OCI-LY7 (cell line): ENCODE results near the gene NPR1. TPM values are rescaled to one million over a fixed set of nuclear protein-coding genes. Genes with fewer than 3 reads are reported as not detected.

ENCODE experiments used
- BruUV-seq: library from RNA; stranded (reverse); fragments of 400-500 nt; replicated peaks from 2 replicates; lab custom pipeline; 2021; lab: Mats Ljungman, UMichigan
- CTCF ChIA-PET: fragments of 300-600 bp; sonication (Branson Sonifier 250); formaldehyde crosslinking; loops from one replicate; lab custom pipeline; 2022; ENCODE audit warnings: antibody characterized with exemption; ENCODE audit not compliant: unreplicated experiment; lab: Charles Lee
- POLR2A ChIA-PET: fragments of 300-600 bp; sonication (Branson Sonifier 250); formaldehyde crosslinking; loops from one replicate; lab custom pipeline; 2022; ENCODE audit warnings: antibody characterized with exemption; lab: Charles Lee
- DNase-seq: peaks from one replicate; pipeline ENCODE4 v3.0.0-alpha.2; 2015; ENCODE audit warnings: low spot score
- H2AFZ ChIP-seq: fragments of 200-600 bp; sonication (generic), shearing (Covaris generic); 2 replicates; pipeline ENCODE4 v1.6.1; 2014; ENCODE audit warnings: mild to moderate bottlenecking, antibody characterized with exemption, low read length, moderate library complexity
- H3K27ac ChIP-seq: fragments of 200-600 bp; sonication (generic); 2 replicates; pipeline ENCODE4 v1.5.1; 2014; ENCODE audit warnings: mixed run types, low read depth, mild to moderate bottlenecking, moderate library complexity, low read length, inconsistent platforms; ENCODE audit not compliant: poor library complexity, severe bottlenecking
- H3K36me3 ChIP-seq: fragments of 200-600 bp; sonication (generic); 2 replicates; pipeline ENCODE4 v1.6.1; 2014; ENCODE audit warnings: mild to moderate bottlenecking, antibody characterized with exemption, low read length, moderate library complexity, mixed read lengths; ENCODE audit not compliant: insufficient read depth
- H3K4me1 ChIP-seq: fragments of 200-600 bp; sonication (generic); 2 replicates; pipeline ENCODE4 v1.5.1; 2014; ENCODE audit warnings: mild to moderate bottlenecking, low read length; ENCODE audit not compliant: insufficient read depth, poor library complexity, severe bottlenecking
- H3K4me2 ChIP-seq: fragments of 200-600 bp; sonication (generic); 2 replicates; pipeline ENCODE4 v1.6.1; 2014; ENCODE audit warnings: mild to moderate bottlenecking, low read length
- H3K4me3 ChIP-seq: fragments of 200-600 bp; sonication (generic); 2 replicates; pipeline ENCODE4 v1.5.1; 2014; ENCODE audit warnings: mild to moderate bottlenecking, low read depth, low read length; ENCODE audit not compliant: poor library complexity, severe bottlenecking
- H3K79me2 ChIP-seq: fragments of 200-600 bp; sonication (generic); 2 replicates; pipeline ENCODE4 v1.6.1; 2016; ENCODE audit warnings: low read depth, mild to moderate bottlenecking, low read length, moderate library complexity, mixed read lengths; ENCODE audit not compliant: insufficient read depth
- H3K9me2 ChIP-seq: fragments of 200-600 bp; sonication (generic); 2 replicates; pipeline ENCODE4 v1.6.1; 2016; ENCODE audit warnings: mild to moderate bottlenecking, low read length, mixed read lengths; ENCODE audit not compliant: insufficient read depth
- H3K9me3 ChIP-seq: fragments of 200-600 bp; sonication (generic); 2 replicates; pipeline ENCODE4 v1.6.1; 2014; ENCODE audit warnings: mild to moderate bottlenecking, mixed run types, low read length, mixed read lengths
- H4K20me1 ChIP-seq: fragments of 200-600 bp; sonication (generic); 2 replicates; pipeline ENCODE4 v1.6.1; 2014; ENCODE audit warnings: mild to moderate bottlenecking, antibody characterized with exemption, low read length, moderate library complexity, mixed read lengths; ENCODE audit not compliant: insufficient read depth
- EZH2phosphoT487 ChIP-seq: fragments of 200-600 bp; sonication (generic); IDR thresholded peaks from 2 replicates; pipeline ENCODE4 v1.6.1; 2018; ENCODE audit warnings: low read depth, borderline replicate concordance, mild to moderate bottlenecking, mixed run types, antibody characterized with exemption, low read length, moderate library complexity, mixed read lengths
- intact Hi-C: fragments of 100-400 bp; cut with micrococcal nuclease; formaldehyde crosslinking; loops from one replicate; pipeline ENCODE4 v1.10.0; 2022; ENCODE audit not compliant: unreplicated experiment
- total RNA-seq, 2 experiments: library from RNA; depleted of rRNA in 1 of 2; stranded (reverse); fragments of >200 nt in 1 of 2; shearing (Covaris generic) in 1 of 2; gene quantifications; 2 replicates each; pipeline ENCODE4 v1.2.3, GENCODE V29; 2014 to 2022
- TF ChIP-seq, protein P1 (sequence below): fragments of 200-600 bp; sonication (generic); conservative IDR thresholded peaks from 2 replicates; pipeline ENCODE4 v1.5.1; 2014; ENCODE audit warnings: mild to moderate bottlenecking, antibody characterized with exemption, low read length, moderate library complexity, mixed read lengths

Gene NPR1
- total RNA-seq, 2 experiments from 2014 or later: not detected

DNA sequence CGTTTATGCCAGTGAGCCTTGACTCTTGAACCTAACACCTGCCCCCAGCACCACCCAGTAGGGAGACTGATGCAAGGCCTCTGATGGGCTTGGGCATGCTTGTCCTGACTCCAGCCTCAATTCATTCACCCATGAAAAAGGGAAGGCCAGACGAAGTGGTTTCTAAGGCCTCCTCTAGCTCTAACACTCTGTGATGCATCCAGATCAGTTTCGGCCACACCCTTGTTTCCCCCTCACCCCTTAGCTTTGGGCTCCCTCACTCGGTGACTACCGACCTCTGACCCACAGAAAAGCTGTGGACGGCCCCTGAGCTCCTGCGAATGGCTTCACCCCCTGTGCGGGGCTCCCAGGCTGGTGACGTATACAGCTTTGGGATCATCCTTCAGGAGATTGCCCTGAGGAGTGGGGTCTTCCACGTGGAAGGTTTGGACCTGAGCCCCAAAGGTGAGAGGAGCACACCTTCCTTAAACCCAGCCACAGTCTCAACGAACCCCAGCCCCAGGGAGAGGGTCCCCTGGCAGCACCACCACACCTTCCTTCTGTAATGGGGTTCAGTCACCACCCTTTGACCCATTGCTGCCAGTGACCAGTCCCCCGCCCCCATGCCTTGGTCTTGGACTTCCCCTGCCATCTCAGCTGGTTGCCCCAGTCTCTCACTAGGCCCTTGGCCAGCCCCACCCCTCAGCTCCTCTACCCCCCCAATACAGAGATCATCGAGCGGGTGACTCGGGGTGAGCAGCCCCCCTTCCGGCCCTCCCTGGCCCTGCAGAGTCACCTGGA is 9.0 kb downstream of the NPR1 start:
- no peak overlapping the region for H2AFZ ChIP-seq
- no peak overlapping the region for H3K4me2 ChIP-seq
- no peaks in the 10 kb centered on the region for H4K20me1 ChIP-seq
- H3K9me2 ChIP-seq: no peaks in the 10 kb centered on the region
- H3K4me1 ChIP-seq: peaks cover 17% of the 10 kb centered on the region
- no peak overlapping the region for H3K4me3 ChIP-seq
- intact Hi-C loops: no loop called here
- TF ChIP-seq EZH2phosphoT487: no peak
- TF ChIP-seq, protein P1, sequence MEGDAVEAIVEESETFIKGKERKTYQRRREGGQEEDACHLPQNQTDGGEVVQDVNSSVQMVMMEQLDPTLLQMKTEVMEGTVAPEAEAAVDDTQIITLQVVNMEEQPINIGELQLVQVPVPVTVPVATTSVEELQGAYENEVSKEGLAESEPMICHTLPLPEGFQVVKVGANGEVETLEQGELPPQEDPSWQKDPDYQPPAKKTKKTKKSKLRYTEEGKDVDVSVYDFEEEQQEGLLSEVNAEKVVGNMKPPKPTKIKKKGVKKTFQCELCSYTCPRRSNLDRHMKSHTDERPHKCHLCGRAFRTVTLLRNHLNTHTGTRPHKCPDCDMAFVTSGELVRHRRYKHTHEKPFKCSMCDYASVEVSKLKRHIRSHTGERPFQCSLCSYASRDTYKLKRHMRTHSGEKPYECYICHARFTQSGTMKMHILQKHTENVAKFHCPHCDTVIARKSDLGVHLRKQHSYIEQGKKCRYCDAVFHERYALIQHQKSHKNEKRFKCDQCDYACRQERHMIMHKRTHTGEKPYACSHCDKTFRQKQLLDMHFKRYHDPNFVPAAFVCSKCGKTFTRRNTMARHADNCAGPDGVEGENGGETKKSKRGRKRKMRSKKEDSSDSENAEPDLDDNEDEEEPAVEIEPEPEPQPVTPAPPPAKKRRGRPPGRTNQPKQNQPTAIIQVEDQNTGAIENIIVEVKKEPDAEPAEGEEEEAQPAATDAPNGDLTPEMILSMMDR: no peak
- H3K27ac ChIP-seq: no peak overlapping the region
- no peaks in the 10 kb centered on the region for H3K36me3 ChIP-seq
- H3K79me2 ChIP-seq: no peaks in the 10 kb centered on the region
- no peak for DNase-seq
- ChIA-PET CTCF (interaction anchor here (0.7 kb wide), 1 partner anchor 69 kb away, joined by 4 read pairs; no protein-coding TSS in a partner anchor), POLR2A (interaction anchor here (0.6 kb wide), 1 partner anchor 300 kb away, joined by 6 read pairs; no protein-coding TSS in a partner anchor)
- H3K9me3 ChIP-seq: no peaks in the 10 kb centered on the region
- BruUV-seq: no TSS peak

DNA sequence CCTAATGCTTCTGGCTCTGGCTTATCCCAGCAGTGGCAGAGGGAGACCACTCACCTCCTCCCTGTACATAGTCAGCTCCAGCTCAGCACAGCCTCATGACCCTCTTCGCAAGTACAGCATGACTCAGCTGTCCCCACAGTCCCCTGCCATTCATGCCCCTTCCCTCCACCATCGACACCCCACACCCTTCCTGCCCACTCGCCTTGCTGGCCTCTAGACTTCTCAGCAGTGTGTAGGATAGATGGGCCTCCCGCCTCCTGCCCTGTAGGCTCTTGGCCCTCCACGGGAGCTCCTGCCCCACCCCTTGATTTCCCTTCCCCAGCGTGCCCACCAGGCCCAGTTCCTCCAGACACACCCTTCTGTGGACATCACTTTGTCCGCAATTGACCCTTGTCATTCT is 9.8 kb downstream of the NPR1 start:
- intact Hi-C loops: no loop called here
- ChIA-PET POLR2A (no interaction called here), CTCF (interaction anchor here (0.7 to 0.8 kb wide), 2 partner anchors 16 to 69 kb away, joined by 3 to 4 read pairs; no protein-coding TSS in a partner anchor)
- H3K4me2 ChIP-seq: no peak overlapping the region
- H3K9me3 ChIP-seq: no peaks in the 10 kb centered on the region
- H3K79me2 ChIP-seq: no peaks in the 10 kb centered on the region
- H3K4me3 ChIP-seq: no peak overlapping the region
- no peaks in the 10 kb centered on the region for H4K20me1 ChIP-seq
- TF ChIP-seq, protein P1: no peak
- TF ChIP-seq EZH2phosphoT487: no peak
- H3K4me1 ChIP-seq: peaks cover 17% of the 10 kb centered on the region
- no peak for DNase-seq
- no peaks in the 10 kb centered on the region for H3K36me3 ChIP-seq
- no peaks in the 10 kb centered on the region for H3K9me2 ChIP-seq
- no peak overlapping the region for H2AFZ ChIP-seq
- no TSS peak for BruUV-seq
- no peak overlapping the region for H3K27ac ChIP-seq
